ENCODE data around the gene GPRC5D.

GRCh38 chr12:12975322-12976077, 23.5 kb upstream of the GPRC5D start:
- TF ChIP-seq CTCF (IDR thresholded peaks at IDR 0.05) (peak; percentile 47), ZFX (IDR thresholded peaks at IDR 0.05; ENCODE audit: borderline replicate concordance) (no peak)
